Activated CD8-positive, alpha-beta memory T cell treated with anti-CD3 and anti-CD28 coated beads for 48 hours (primary cell): ENCODE measurements around the gene SEC22B.
"Not testable (repeated sequence)": the region's sequence is repeated elsewhere in the genome, so short reads cannot be mapped to it uniquely, and the experiment has no call there.

Source experiments
- DNase-seq, 3 experiments: peaks; one replicate each; pipeline ENCODE4 v3.0.0-alpha.2; 2020; ENCODE audit warnings: low read depth in 2 of 3, low spot score in 2 of 3

The SEC22B gene

DNA sequence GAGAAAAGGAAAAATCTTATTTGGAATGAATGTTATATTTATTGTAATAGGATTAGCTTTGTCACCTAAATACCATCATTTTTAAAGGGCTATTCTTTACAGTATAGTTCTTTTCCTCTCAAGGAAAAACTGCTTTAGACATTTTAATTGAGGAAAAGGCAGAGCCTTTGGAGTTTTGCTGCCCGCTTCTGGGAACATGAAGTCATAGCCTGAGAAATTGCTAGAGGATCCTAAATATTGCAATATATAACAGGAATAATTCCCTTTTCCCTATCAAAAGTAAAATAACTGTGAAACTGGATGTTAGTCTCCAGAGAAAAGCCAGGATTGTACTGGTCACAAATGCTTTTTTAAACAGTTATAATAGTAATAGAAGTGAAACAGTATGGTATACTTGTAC lies 30.5 kb downstream of the SEC22B start:
- not testable (repeated sequence) for DNase-seq

DNA sequence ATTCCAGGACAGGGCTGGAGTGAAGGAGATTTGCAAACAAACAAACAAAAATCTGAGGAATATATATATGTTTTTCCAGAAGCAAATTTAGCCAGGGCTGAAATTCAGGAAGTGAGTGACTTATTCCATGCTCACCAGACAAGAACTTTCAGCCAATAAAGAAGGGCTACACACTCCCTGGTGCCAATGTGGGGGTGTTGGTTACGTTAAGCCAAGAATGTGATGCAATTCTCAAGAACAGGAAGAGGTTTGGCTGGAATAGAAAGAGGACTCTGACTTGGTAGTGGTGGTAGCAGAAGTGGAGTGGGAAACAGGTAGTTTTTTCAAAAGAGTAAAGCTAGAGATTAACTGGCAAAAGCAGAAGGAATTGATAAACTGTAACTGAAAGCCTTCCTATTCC lies 31.7 kb downstream of the SEC22B start:
- DNase-seq, result not testable (repeated sequence)

DNA sequence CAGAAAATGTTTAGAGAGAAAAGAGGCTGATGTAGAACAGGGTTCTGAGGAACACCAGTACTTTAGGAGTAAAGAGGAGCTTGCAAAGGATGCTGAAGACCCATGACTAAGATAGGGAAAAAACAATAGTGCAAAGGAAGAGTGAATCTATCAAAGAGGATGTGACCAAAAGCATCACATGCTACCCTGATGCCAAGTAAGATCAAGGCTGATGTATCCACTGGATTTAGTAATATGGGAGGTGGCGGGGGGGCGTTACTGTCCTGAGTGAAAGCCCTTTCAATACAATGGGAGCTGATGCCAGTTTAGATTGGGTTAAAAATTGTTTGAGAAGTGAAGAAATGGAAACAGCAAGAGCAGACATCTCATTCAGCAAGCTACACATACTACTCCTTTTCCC lies 32.2 kb downstream of the SEC22B start:
- not testable (repeated sequence) for DNase-seq

DNA sequence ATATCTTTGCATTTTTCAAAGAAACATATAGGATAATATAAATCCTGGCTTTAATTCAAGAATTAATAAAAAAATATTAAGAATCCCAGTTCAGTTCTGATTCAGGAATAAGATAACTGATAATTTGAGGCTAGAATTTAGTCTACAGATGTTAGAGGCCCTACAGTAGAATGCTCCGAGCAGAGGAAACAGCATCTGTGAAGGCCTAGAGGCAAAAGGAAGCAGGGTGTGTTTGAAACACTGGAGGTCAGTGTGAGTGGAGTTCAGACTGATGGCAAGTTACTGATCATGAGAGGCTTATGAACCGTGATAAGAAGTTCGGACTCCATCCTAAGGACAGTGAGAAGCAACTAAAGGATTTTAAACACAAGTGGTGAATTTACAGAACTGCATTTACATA lies 33.0 kb downstream of the SEC22B start:
- not testable (repeated sequence) for DNase-seq

DNA sequence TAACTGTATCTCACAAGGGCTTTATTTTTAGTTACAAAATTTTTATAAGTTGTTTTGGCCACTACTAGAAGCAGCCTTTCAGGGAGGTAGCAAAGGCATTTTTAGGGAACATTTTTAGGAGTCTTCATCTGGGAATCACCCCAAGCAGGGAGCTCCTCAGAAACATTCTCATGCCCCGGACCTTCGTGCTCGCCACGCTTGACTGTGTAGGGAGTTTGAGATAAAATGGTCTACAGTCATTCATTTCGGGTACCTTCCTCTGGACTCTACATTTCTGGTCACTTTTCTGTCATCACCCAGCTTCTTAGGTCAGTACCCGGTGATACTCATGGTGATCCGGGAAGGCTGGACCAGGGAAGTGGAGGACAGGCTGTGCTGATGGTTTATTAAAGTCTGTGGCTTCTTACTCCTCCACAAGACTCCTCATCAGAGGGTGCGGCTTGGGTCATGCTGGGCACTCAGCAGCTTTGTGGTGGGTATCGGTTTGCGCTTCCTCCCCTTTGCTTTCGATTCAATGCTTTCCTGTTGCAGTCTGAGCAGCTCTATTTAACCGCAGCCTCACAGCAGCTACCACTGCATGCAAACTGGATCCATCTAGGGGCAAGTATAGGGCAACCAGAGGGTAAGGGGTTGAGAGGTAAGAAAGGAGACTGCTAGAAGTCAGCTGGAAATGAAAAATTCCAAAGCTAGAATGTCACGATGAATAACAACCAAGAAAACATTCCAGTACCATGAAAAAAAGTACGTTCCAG lies 33.6 kb downstream of the SEC22B start:
- DNase-seq, result peak in 2 of 3 experiments; percentile 28 to 36

DNA sequence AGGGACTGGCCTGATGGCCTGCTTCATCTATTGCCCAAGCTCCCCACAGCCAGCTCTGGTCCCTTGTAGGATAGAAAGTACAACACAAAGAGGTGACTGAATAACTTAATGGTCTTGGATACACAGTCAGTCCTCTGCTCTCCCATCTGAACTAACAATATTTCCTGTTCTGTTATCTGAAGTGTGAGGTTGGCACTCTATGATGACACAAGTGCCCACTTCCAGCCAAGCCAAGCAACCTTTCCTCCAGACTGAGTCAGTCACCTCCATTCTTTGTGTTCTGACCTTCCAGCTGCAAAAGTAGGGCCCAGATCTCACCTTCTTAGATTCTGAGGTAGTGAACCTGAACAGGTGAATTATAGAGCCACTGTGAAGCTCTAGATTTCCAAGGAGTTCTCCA lies 34.5 kb downstream of the SEC22B start:
- DNase-seq, result not testable (repeated sequence)

DNA sequence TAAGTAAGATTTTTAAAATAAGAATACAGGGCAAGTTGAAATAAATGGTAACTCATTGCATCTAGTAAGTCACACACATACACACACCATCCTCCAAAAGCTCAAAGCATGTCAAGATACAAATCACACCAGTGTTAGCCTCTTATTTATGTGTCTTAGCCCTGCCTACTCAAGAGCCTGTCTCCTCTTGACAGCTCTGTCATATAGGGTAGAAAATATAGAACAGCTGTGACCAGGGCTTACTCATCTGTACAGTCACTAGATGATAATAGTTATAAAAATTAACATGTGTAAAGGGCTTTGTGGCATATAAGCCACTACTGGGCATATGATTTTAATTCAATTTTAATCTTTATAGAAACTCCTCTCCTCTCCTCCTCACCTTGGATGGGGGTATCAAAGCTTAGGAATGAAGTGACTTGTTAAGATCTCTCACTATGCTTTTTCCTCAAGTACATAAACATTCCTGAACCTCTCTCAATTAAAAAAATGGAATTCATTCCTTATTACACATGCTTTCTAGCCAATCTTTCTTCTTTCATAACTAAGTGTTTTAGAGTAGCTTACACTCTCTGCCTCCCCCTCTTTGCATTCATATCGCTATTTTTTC lies 35.6 kb downstream of the SEC22B start:
- not testable (repeated sequence) for DNase-seq

DNA sequence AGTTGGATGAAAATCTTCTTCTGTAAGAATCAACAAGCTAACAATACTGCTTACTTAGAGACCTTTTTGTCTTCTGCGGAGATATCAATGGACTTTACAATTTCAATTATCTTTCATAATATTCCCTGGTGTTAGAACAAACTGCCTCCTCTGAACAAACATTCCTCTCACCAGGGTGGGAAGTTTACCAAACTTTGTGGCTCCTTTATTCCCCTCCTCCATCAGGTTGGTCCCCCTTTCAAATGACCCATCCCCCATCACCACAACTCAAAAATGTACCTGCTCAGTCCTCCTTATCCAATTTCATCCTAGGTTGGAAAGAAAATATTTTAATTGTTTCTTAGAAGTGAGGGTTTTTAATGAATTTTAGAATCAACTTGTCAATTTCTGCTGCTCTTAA lies 40.2 kb downstream of the SEC22B start:
- DNase-seq, result not testable (repeated sequence)

DNA sequence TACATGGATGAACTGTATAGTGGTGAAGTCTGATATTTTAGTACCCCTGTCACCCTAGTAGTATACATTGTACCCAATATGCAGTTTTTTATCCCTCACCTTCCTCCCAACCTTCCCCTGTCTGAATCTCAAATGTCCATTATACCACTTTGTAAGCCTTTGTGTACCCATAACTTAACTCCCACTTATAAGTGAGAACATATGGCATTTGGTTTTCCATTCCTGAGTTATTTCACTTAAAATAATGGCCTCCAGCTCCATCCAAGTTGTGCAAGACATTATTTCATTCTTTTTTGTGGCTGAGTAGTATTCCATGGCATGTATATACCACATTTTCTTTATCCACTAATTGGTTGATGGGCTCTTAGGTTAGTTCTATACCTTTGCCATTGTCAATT lies 42.4 kb downstream of the SEC22B start:
- DNase-seq, result not testable (repeated sequence)

DNA sequence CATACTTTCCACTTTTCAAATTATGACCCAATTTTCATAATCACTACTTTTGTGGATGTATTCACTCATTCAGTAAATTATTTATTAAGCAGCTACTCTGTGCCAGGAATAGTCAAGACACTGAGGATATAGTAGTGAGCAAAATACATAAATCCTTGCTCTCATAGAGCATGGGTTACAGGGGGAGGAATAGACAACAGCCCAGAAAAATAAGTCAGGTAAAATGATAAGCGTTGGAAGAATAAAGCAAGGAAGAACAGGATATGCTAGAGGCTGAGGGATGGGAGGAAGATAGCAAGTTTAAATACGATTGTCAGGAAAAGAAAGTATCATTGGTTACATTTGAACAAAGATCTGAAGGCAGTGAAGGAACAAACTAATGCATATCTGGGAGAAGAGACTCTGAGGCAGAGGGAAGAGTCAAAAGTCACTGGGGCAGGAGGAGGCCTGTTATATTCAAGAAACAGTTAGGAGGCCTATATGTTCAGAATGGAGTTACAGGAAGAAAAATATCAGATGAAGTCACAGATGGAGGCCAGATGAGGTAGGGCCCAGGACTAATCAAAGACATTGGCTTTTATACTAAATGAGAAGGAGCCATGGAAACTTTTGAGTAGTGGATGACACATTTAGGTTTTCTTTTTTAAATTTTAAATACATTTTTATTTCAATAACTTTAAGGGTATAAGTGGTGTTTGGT lies 42.9 kb downstream of the SEC22B start:
- no peak for DNase-seq

DNA sequence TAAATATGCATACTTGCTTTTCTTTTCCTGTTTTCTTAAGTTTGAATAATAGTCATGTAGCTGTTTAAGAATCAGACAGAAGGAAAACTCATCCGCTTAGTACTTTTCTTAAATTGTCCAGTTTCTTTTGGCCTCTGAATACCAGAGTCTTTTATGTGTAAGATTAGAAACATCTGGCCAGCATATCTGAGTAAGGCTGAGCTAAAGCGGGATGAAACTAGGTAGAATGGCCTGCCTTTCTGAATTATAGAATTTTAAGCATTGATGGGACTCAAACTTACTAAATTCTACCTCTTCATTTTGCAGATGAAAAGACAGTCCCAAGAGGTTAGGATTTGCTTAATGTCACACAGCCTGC lies 43.9 kb downstream of the SEC22B start:
- DNase-seq, result not testable (repeated sequence)

DNA sequence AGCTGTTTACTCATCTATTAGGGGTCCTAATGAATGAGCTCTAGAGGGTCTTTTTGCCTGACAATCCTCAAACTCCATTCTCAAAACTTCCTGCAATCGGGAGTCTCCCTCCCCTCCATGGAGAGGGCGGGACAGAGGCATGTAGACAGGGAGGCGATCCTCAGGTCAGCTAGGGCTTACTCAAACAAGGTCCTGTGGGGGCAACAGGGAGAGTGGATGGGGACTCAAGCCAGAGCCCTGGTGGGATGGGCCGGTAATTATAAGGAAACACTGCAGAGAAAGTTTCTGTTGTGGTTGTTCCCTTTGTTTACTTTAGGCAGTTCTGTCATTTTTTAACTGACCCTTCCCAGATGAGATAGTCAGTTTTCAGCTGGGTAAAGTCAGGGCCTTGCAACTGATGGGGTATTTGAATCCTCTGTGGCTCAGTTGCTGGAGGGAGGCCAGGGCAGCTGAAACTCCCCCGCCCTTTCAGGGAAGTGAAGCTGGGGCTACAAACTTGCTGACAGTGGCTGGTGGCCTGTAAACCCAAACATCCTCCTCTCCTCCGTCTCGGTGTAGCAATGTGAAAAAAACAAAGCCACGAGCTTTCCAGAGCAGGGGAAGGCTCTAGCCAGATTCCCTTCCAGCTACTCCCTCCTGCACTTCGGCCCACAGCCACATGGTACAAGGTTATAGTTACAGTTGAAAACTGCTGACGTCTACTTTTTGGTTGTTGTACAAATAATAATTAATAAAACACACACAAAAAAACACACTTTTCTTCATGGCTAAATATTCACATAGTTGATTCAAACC lies 44.5 kb downstream of the SEC22B start:
- not testable (repeated sequence) for DNase-seq

DNA sequence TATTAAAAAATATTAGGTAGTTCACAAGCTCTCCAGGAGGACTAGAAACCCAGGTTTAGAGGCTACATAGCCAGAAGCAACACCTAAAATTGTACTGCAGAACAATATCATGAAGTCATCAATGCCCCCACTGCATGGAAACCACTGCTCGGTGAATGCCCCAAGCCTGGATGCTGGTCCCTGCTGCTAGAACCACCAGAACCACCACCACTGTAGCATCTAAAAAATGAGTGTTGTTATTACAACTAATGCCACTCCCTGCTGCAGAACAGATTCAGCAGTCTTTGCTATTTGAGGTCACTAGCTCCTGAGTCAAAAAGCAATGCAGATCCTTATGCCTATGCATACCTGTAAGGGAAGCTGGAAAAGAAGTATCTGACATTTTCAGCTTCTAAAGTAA lies 48.4 kb downstream of the SEC22B start:
- DNase-seq, result not testable (repeated sequence)

DNA sequence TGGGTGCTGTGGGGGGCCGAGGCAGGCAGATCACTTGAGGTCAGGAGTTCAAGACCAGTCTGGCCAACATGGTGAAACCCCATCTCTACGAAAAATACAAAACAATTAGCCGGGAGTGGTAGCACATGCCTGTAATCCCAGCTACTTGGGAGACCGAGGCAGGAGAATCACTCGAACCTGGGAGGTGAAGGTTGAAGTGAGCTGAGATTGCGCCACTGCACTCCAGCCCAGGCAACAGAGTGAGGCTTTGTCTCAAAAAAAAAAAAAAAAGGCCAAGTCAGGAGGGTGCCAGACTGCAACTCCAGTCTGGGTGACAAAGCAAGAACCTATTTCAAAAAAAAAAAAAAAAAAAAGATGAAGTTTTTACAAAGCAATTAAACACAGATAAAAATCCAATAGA lies 50.1 kb downstream of the SEC22B start:
- not testable (repeated sequence) for DNase-seq

DNA sequence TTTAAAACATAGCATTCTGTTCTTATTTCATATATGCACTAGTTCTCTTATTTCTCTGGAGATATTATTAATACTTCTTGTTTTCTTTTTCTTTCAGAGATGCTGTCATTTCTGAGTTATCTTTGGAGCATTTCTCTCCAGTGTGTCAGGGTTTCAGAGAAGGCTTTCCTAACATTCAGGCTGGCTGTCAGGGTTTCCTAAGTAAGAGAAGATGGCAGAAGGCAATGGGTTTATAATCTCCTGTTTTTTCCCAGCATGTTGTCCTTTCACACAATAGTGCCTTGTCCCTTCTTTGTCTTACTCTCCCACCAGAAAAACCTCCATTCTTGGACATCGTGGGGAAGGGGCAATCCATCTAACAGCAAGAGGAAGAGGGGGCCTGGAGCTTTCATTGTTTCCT lies 51.7 kb downstream of the SEC22B start:
- DNase-seq, result not testable (repeated sequence)

DNA sequence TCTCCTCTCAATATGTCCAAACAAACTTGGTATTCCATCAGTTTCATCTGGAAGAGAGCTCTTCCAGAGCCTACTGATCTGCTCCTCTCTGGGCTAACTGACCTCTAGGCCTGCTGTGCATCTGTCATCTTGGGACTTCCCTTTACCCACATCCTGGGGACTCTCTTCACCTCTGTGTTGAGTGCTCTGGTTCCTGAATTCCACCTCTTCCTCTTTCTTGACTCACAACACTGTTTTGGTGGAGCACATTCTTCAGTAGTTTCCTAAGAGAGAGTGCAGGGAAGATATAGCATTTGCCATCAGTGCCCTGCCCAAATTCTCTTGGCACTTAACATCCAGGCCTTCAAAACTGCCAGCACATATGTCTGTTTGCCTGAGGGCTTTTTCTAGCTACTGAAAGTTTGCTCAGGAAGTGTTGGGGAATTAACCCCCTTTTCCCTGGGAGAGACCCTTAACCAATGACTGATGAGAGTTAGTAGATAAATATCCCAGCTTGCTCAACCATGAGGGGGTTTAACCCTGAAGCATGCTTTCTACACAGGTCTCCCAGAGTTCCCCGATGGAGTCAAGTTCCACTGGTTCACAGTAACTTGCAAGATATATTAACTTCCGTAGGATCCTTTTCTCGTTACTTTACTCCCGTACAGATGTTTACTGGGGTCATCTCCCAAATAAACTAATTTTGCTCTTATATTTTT lies 52.4 kb downstream of the SEC22B start:
- not testable (repeated sequence) for DNase-seq

DNA sequence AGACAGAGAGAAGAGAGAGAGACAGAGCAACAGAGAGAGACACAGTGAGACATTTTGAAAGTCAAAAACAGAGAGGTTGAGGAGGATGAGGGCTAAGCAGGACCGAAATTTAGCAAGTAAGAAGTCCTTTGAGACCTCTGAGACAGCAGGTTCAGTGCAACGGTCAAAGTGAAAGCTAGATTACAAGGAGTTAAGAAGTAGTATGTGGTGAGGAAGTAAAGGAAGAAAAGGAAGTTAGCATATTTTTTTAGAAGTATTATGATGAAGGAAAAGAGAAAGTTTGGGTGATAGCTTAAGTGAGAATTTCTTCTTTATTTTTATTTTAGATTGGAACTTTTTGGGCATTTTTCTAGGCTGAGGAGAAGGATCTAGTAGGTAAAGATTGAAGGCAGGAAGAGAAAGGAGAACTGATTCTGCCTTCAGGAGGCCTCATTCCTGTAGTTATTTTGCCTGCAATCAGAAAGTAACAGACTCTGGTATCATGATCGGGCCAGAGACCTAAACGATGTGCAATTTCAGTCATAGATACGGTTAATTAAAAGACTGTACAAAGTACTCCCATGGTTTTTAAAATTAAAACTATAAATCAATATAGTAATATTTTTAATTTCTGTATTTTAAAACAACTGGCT lies 53.9 kb downstream of the SEC22B start:
- not testable (repeated sequence) for DNase-seq

DNA sequence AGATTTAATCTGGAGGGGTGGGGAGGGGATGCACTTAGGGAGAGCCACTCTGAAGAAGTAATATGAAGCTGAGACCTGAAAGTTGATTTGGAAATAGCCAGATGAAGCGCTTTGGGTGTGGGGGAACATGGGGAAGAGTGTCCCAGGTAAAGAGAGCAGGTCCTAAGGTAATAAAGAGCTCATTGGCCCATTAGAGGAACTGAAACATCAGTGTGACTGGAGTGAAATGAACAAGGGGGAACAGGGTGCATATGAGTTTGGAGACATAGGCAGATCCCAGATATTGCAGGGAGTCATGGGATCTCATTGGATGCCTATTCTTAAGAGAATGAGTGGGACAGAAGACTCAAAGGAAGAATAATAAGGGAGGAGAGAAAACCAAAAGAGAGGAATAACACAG lies 54.5 kb downstream of the SEC22B start:
- not testable (repeated sequence) for DNase-seq

DNA sequence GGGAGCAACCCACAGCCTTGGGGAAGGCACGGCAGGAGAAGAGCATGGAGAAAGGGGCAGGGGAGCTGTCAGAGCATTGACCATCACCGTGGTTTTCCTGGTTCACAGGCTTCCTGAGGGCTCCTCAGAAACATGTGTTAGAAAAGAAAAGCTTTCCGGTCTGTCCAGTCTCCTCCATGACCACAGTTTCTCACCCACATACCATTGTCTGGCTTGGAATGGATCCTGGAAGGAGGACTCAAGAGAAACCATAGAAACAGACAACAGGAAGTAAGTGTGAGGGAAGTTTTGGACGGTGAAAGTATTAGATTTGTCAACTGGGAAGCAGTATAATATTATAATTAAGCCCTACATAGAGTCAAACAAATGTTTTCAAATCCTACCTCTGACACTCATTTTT lies 55.8 kb downstream of the SEC22B start:
- not testable (repeated sequence) for DNase-seq
